ENCODE results near the gene TRAPPC14. TPM values are rescaled to one million over a fixed set of nuclear protein-coding genes. Genes with fewer than 3 reads are reported as not detected.

The TRAPPC14 gene
- total RNA-seq, 1 experiment from 2014 or later, result 3.0 TPM

DNA sequence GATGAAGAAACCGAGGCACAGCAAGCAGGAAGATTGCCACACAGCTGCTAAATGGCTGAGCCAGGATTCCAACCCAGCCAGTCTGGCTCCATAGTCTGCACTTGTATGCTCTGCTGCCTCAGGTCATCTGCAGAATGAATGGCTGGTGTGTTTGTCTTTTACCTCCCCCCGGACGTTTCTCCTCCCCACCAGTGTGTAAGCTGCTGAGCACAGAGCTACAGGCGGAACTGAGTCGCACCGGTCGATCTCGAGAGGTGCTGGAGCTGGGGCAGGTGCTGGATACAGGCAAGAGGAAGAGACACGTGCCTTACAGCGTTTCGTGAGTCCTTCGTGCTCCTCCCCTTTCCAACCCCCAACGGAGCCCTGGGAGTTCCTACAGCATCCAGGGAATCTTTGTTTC lies 36.5 kb downstream of the TRAPPC14 start:
- H3K27me3 ChIP-seq, result no peaks in the 10 kb centered on the region
- H3K4me3 ChIP-seq, result no peak overlapping the region
- H3K36me3 ChIP-seq, result no peaks in the 10 kb centered on the region; the same call in 1 of the 2 replicates
- no peak for DNase-seq
- no peaks in the 10 kb centered on the region for H3K9me3 ChIP-seq

DNA sequence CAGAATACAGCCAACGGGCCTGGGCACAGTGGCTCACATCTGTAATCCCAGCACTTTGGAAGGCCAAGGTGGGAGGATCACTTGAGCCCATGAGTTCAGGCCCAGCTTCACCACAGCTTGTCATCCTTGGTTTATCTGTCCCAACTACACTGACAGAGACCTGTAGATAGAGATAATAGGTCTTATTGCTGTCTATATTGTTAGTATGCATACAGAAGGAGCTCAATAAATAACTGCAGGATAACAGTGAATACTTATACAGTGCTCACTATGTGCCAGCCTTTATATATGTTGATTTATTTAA lies 37.8 kb downstream of the TRAPPC14 start:
- Histone ChIP-seq H3K27me3 (no peaks in the 10 kb centered on the region), H3K36me3 (no peaks in the 10 kb centered on the region; the same call in 1 of the 2 replicates), H3K4me3 (peak overlapping the region; percentile 78), H3K9me3 (no peaks in the 10 kb centered on the region)
- no peak for DNase-seq

DNA sequence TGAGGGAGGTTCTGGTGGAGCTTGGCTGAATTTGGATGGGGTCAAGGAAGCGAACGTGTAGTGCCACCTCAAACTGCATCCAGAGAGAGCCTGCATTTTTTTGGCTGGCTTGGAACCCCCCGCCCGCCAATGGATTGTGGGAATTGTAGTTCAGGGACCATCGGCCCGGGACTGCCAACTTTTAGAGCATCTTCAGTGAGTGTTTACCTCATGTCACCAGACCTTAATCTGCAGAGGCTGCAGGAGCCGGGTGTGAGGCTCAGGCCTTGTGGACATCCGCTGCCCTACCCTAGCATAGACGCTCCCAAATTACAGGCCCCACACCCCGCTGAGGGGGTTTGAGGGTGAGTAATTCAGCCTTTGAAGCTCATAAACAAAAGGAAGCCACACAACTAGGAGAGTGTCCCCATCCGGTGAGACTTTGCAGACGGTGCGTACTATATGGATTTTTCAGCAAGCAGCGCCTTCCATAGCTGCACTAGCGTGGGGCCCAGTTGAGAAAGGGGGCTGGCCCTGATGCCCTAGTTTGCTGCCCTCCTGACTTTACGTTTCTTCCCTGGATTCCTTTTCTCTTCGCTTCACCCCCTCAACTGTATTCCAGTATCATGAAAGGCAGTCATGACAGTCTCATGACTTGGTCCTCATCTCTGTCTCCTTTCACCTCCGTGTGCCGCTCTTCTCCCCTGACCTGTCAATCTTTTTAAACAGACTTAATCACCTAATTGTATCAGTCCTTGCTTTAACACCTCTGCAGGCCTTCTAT lies 38.4 kb downstream of the TRAPPC14 start:
- DNase-seq, result peak; percentile 55
- H3K36me3 ChIP-seq, result no peaks in the 10 kb centered on the region
- H3K4me3 ChIP-seq, result peak overlapping the region; percentile 78
- H3K9me3 ChIP-seq, result no peaks in the 10 kb centered on the region
- H3K27me3 ChIP-seq, result no peaks in the 10 kb centered on the region

DNA sequence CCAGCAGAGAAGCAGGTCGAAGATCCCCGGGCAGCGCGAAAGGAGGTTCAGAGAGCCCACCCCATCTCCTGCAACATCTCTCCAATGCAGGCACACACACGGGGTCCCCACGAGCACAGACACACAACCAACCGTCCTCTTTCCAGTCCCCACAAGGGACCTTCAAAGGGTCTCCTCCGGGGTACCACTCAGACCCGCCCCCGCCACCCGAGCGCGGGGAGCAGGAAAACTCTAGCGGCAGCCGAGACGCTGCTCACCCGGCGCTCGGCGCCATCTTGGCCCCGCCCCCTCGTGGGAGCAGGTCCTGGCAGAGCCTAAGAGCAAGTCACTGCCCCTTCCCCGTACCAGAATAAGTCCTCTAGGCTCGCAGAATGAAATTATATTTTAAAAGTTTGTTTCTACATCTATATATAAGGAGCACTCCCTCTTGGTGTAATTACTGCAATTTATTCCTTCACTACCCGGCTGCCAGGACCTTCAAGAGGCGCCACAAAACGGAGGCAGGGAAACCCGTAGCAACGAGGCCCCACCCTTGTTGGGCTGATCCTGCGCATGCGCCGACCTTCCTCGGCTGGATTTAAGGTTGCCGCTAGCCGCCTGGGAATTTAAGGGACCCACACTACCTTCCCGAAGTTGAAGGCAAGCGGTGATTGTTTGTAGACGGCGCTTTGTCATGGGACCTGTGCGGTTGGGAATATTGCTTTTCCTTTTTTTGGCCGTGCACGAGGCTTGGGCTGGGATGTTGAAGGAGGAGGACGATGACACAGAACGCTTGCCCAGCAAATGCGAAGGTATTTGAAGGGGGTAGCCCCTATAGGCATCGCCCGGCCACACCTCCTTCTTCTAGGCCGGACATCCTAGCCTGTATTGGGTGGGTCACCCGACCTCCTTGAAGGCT lies 39.2 kb downstream of the TRAPPC14 start, which contains the start of the genes CNPY4 and TAF6:
Gene CNPY4, plus strand, starts transcription at position 563 of the 898 bp plus-strand sequence. Its CDS starts 111 bp downstream, at position 674.
Gene TAF6, minus strand, starts transcription at position 287 of the 898 bp plus-strand sequence. CDS start 5,149 bp downstream, outside the sequence.
- no peaks in the 10 kb centered on the region for H3K27me3 ChIP-seq
- DNase-seq, result peak; percentile 86
- no peaks in the 10 kb centered on the region for H3K36me3 ChIP-seq
- H3K9me3 ChIP-seq, result no peaks in the 10 kb centered on the region
- peak within 1 kb of the TSS; percentile 78 for H3K4me3 ChIP-seq

DNA sequence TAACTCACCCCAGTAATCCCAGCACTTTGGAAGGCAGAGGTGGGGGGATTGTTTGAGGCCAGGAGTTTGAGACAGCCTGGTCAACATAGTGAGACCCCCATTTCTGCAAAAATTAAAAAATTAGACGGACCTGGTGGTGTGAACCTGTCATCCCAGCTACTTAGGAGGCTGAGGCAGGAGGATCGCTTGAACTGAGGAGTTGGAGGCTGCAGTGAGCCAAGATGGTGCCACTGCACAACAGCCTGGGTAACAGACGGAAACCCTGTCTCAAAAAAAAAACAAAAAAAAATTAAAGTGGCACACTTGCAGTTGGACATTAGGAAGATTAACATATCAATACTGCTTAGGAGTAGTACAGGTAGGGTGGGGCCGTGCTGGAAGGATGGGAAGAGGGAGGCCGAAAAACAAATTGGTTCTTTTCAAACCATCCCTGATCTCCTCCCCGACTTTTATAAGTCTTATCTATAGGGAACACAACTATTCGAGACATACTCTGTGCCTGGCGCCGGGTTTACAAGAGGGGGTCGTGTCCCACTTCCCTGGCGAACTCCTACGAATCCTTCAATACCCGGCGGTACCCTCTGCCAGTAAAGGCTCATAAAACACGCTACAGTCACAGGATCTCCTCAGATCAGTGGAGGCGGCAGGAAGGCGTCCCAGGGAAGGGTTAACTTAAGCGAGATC lies 40.0 kb downstream of the TRAPPC14 start:
- DNase-seq, result no peak
- H3K27me3 ChIP-seq, result no peaks in the 10 kb centered on the region

DNA sequence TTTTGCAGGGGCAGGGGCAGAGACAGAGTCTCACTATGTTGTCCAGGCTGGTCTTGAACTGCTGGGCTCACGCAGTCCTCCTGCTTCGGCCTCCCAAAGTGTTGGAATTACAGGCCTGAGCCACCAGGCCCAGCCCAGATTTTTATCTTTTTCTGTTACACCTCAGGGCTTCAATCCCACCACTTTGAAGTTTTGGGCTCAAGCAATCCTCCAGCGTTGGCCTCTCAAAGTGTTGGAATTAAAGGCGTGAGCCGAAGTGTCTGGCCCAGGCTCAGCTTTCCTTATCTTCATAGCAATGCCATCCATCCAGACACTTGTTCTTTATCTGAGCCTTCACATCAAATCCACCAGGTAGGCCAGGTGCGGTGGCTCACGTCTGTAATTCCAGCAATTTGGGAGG lies 43.5 kb downstream of the TRAPPC14 start:
- DNase-seq, result no peak
- Histone ChIP-seq H3K9me3 (no peaks in the 10 kb centered on the region), H3K27me3 (no peaks in the 10 kb centered on the region), H3K4me3 (no peak overlapping the region), H3K36me3 (no peaks in the 10 kb centered on the region; the same call in 1 of the 2 replicates)

More for the DNA sequence above, 40.0 kb downstream of the TRAPPC14 start:
- H3K9me3 ChIP-seq, result no peaks in the 10 kb centered on the region
- H3K4me3 ChIP-seq, result peak overlapping the region; percentile 78
- no peaks in the 10 kb centered on the region for H3K36me3 ChIP-seq

DNA sequence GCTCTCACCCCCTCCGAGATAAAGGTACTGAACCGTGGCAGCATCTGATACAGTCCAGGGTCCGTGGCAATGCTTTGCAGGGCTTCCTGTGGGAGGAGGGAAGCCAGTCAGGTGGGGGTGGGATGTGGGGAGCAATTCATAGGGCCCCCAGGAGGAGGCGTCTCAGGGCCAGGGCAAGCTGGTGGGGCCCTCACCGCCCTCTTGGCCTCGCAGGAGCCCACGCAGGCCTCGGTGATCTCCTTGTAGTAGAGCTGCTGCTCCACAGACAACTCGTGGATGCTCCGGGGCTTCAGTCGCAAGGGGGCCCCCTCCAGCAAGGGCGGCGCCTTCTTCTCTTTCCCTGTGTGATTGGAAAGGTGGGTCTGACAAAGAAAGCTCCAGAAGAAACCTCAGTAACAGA lies 46.6 kb downstream of the TRAPPC14 start:
- Histone ChIP-seq H3K36me3 (no peaks in the 10 kb centered on the region; the same call in 1 of the 2 replicates), H3K9me3 (no peaks in the 10 kb centered on the region), H3K27me3 (no peaks in the 10 kb centered on the region), H3K4me3 (no peak overlapping the region)
- DNase-seq, result no peak

DNA sequence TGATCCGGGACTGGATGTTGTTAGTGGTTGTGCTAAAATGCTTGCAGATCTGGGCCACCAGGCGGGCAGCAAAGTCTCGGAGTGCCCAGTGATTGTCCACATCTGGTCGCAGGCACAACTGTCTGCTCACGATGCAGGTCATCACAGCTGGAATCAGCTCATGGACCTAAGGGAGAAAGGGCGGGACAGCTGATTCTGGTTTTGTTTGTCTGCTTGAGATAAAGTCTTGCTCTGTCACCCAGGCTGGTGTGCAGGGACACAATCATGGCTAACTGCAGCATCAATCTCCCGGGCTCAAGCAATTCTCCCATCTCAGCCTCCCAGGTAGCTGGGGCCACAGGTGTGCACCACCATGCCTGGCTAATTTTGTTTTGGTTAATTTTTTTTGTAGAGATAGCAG lies 47.4 kb downstream of the TRAPPC14 start:
- H3K36me3 ChIP-seq, result no peaks in the 10 kb centered on the region; the same call in 1 of the 2 replicates

DNA sequence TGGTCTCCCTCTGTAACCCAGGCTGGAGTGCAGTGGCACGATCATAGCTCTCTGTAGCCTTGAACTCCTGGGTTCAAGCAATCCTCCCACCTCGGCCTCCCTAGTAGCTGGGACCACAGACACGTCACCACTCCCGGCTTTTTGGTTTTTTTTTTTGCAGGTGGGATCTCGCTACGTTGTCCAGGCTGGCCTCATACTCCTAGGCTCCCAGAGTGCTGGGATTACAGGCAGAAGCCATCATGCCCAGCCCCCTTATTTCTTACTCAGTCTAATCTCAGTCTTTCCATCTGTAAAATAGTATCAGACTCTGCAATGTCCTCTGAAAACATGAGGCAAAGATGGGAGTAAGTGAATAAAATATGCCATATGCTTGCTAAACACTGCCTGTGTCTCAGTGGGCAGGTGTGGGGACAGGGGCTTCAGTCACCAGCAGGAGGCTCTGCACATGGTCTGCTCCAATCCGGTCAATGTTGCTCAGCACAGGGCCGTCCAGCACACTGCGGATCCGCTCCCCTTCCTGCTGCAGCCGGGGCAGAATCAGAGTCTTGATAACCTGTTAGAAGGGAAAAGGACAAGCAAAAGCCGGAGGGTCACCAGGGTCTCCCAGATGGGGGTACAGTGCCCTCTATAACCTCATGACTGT lies 48.9 kb downstream of the TRAPPC14 start:
- H3K27me3 ChIP-seq, result no peaks in the 10 kb centered on the region
- H3K4me3 ChIP-seq, result no peak overlapping the region
- no peaks in the 10 kb centered on the region for H3K9me3 ChIP-seq
- DNase-seq, result no peak
- H3K36me3 ChIP-seq, result no peaks in the 10 kb centered on the region; the same call in 1 of the 2 replicates

More for the DNA sequence above, 47.4 kb downstream of the TRAPPC14 start:
- Histone ChIP-seq H3K9me3 (no peaks in the 10 kb centered on the region), H3K4me3 (no peak overlapping the region), H3K27me3 (no peaks in the 10 kb centered on the region)
- DNase-seq, result no peak

DNA sequence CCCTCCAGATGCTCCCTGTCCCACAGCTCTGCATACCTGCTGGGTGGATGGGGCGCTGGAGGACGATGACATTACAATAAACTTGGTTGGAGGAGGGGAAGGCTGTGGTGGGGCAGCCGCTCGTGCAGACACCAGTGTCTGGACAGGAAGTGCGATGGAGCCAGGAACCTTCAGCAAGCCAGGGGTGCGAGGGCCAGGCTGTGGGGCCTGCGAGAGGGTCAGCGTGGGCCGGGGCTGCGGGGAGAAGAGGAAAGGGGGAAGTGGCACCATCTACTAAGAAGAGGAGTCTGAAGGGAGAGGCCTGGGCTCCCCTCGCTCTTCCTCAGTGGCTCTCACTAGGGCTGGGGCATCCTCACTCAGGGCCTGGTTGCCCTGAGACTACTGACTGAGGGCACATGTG lies 50.6 kb downstream of the TRAPPC14 start:
- no peaks in the 10 kb centered on the region for H3K27me3 ChIP-seq
- no peak overlapping the region for H3K4me3 ChIP-seq
- DNase-seq, result no peak
- no peaks in the 10 kb centered on the region; the same call in 1 of the 2 replicates for H3K36me3 ChIP-seq
- no peaks in the 10 kb centered on the region for H3K9me3 ChIP-seq

DNA sequence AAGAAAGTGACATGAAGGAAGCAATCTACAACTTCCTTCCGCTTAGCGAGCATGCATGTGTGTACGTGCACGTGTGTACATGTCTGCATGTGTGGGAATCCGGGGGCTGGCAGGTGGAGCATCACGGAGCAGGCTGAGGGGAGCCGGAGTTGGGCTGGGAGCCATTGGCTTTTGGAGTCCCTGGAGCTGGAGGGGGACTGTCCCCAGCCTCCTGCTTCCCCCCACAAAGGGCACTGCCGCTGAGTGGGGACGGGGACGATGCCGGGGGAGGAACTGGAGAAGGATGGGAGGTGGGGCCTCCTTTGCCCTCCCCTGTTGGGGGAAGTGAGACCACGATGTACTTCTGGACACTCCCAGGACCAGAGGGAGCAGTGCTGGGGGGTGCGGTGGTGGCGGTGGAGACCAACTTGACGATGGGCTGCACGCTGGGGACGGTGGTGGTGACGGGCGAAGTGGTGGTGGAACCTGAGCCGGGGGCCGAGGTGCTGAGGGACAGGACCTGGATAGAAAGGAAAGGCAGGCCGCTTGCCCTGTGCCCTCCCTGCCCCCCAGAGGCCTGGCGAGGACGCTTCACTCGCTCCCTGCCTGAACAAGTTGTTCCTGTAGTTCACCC lies 51.3 kb downstream of the TRAPPC14 start:
- no peak overlapping the region for H3K4me3 ChIP-seq
- H3K36me3 ChIP-seq, result no peaks in the 10 kb centered on the region; the same call in 1 of the 2 replicates
- no peaks in the 10 kb centered on the region for H3K9me3 ChIP-seq
- no peak for DNase-seq
- no peaks in the 10 kb centered on the region for H3K27me3 ChIP-seq

DNA sequence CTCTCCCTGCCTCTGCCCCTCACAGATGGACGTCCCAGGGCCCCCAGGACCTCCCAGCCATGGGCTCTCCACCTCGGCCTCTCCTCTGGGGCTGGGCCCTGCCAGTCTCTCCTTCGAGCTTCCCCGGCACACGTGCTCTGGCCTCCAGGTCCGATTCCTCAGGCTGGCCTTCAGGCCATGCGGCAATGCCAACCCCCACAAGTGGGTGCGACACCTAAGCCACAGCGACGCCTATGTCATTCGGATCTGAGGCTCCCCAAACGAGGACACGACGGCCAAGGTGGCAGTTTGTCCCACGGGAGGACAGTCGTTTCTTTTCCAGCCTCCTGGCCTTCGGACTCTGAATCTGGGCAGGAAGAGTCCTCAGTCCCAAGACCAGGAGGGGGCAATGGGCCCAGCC lies 51.9 kb downstream of the TRAPPC14 start:
- no peak overlapping the region for H3K4me3 ChIP-seq
- H3K9me3 ChIP-seq, result no peaks in the 10 kb centered on the region
- H3K27me3 ChIP-seq, result no peaks in the 10 kb centered on the region
- no peak for DNase-seq
- H3K36me3 ChIP-seq, result no peaks in the 10 kb centered on the region; the same call in 1 of the 2 replicates

DNA sequence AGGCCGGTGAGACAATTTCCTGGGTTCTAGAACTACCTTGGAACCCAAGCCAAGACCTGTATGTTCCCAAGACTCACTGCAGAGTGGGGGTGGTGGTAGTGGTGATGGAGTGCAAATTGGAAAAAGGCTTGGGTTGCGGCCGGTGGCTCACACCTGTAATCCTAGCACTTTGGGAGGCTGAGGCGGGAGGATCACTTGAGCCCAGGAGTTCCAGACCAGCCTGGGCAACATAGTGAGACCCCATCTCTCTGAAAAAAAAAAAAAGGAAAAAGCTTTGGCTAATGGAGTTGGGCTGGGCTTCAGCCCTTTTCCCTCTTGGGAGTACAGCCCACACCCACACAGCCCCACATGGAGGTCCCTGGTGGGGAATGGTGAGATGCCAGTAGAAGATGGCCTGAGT lies 53.0 kb downstream of the TRAPPC14 start:
- H3K36me3 ChIP-seq, result no peaks in the 10 kb centered on the region; the same call in 1 of the 2 replicates
- no peaks in the 10 kb centered on the region for H3K27me3 ChIP-seq
- no peak for DNase-seq
- H3K9me3 ChIP-seq, result no peaks in the 10 kb centered on the region
- H3K4me3 ChIP-seq, result no peak overlapping the region
